ENCODE measurements around the gene ODF2.
"Not testable (repeated sequence)": the region's sequence is repeated elsewhere in the genome, so short reads cannot be mapped to it uniquely, and the experiment has no call there.

Gene ODF2

GRCh38 chr9:128424268-128424780 is 31.5 kb upstream of the ODF2 start:
- DNase-seq = no peak

GRCh38 chr9:128428644-128429512 is 26.9 kb upstream of the ODF2 start:
- peak; percentile 22 for DNase-seq

GRCh38 chr9:128429513-128430086 is 26.2 kb upstream of the ODF2 start:
- DNase-seq = no peak

GRCh38 chr9:128431207-128431606 is 24.6 kb upstream of the ODF2 start:
- DNase-seq = no peak

GRCh38 chr9:128434340-128434739 is 21.5 kb upstream of the ODF2 start:
- DNase-seq = no peak

- DNase-seq = no peak
Measured at GRCh38 chr9:128435611-128436010, 20.2 kb upstream of the ODF2 start.

- DNase-seq = peak; percentile 75
Measured at GRCh38 chr9:128438343-128439109, 17.3 kb upstream of the ODF2 start.

GRCh38 chr9:128439273-128439672 is 16.5 kb upstream of the ODF2 start:
- no peak for DNase-seq

GRCh38 chr9:128442150-128442549 is 13.7 kb upstream of the ODF2 start:
- no peak for DNase-seq

- not testable (repeated sequence) for DNase-seq
Measured at GRCh38 chr9:128446505-128446904, 9.3 kb upstream of the ODF2 start.

- no peak for DNase-seq
Measured at GRCh38 chr9:128448746-128449145, 7.1 kb upstream of the ODF2 start.

- DNase-seq = no peak
Measured at GRCh38 chr9:128454991-128455390, 815 bp upstream of the ODF2 start.

- DNase-seq = peak; percentile 69
Measured at GRCh38 chr9:128456613-128457061, 831 bp downstream of the ODF2 start.

GRCh38 chr9:128457207-128457606 is 1.4 kb downstream of the ODF2 start:
- DNase-seq = no peak

GRCh38 chr9:128459011-128459410 is 3.2 kb downstream of the ODF2 start:
- DNase-seq = no peak

GRCh38 chr9:128469070-128469469 is 13.3 kb downstream of the ODF2 start:
- no peak for DNase-seq

GRCh38 chr9:128470560-128470959 is 14.8 kb downstream of the ODF2 start:
- DNase-seq = peak; percentile 43

GRCh38 chr9:128473104-128473503 is 17.3 kb downstream of the ODF2 start:
- DNase-seq = no peak

- no peak for DNase-seq
Measured at GRCh38 chr9:128475867-128476266, 20.1 kb downstream of the ODF2 start.

- DNase-seq = no peak
Measured at GRCh38 chr9:128479262-128479661, 23.5 kb downstream of the ODF2 start.

- no peak for DNase-seq
Measured at GRCh38 chr9:128481561-128481960, 25.8 kb downstream of the ODF2 start.

- no peak for DNase-seq
Measured at GRCh38 chr9:128482186-128482585, 26.4 kb downstream of the ODF2 start.

All from fibroblast of skin of abdomen (primary cell).